Measurements from ENCODE around the gene EDAR. TPM values are rescaled to one million over a fixed set of nuclear protein-coding genes. Genes with fewer than 3 reads are reported as not detected.

Gene EDAR
- polyA plus RNA-seq, 1 donor (not counting 4 experiments of a cell fraction or from before 2014, with no cell fraction given), result 0.21 TPM

GRCh38 chr2:108942231-108942825 is 46.7 kb downstream of the EDAR start:
- Histone ChIP-seq H3K9me1 (ENCODE audit: control insufficient read depth, extremely low read depth, insufficient read depth, low read length) (no peaks in the 10 kb centered on the region), H3K27me3 (ENCODE audit: control insufficient read depth, extremely low read depth, insufficient read depth, low read length) (peaks cover 17% of the 10 kb centered on the region), H3K4me1 (ENCODE audit: control insufficient read depth, extremely low read depth, insufficient read depth, low read length) (peaks cover 5% of the 10 kb centered on the region), H3K9me3 (ENCODE audit: control insufficient read depth, low read depth, low read length) (peaks cover 3% of the 10 kb centered on the region), H3K9ac (ENCODE audit: control insufficient read depth, extremely low read depth, insufficient read depth, low read length) (no peak overlapping the region), H3K36me3 (ENCODE audit: control insufficient read depth in 2 of 2, extremely low read depth in 1 of 2, insufficient read depth in 2 of 2, low read length in 2 of 2) (no peaks in the 10 kb centered on the region), H4K20me1 (ENCODE audit: control insufficient read depth, extremely low read depth, insufficient read depth, low read length) (no peaks in the 10 kb centered on the region), H3K27ac (ENCODE audit: control insufficient read depth, insufficient read depth, low read length) (no peak overlapping the region), H3K79me2 (ENCODE audit: control insufficient read depth, insufficient read depth, low read length) (no peaks in the 10 kb centered on the region), H2AFZ (ENCODE audit: control insufficient read depth, low read length) (no peak overlapping the region), H3K4me3 (ENCODE audit: control insufficient read depth in 2 of 3, extremely low read depth in 1 of 3, insufficient read depth in 2 of 3, low read depth in 1 of 3, low read length in 3 of 3) (no peak overlapping the region), H3K4me2 (ENCODE audit: control insufficient read depth, extremely low read depth, insufficient read depth, low read depth, low read length) (no peak overlapping the region)
- dilution Hi-C loops (cut with MboI; ENCODE audit: extremely low pct_ligation_motif_present, low sequenced_read_pairs), result no loop called here
- DNase-seq (ENCODE audit: low read depth, low spot score) (no peak), FAIRE-seq (no peak)
- TF ChIP-seq, protein P1, sequence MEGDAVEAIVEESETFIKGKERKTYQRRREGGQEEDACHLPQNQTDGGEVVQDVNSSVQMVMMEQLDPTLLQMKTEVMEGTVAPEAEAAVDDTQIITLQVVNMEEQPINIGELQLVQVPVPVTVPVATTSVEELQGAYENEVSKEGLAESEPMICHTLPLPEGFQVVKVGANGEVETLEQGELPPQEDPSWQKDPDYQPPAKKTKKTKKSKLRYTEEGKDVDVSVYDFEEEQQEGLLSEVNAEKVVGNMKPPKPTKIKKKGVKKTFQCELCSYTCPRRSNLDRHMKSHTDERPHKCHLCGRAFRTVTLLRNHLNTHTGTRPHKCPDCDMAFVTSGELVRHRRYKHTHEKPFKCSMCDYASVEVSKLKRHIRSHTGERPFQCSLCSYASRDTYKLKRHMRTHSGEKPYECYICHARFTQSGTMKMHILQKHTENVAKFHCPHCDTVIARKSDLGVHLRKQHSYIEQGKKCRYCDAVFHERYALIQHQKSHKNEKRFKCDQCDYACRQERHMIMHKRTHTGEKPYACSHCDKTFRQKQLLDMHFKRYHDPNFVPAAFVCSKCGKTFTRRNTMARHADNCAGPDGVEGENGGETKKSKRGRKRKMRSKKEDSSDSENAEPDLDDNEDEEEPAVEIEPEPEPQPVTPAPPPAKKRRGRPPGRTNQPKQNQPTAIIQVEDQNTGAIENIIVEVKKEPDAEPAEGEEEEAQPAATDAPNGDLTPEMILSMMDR (optimal IDR thresholded peaks at IDR 0.05 in 1 of 3, IDR thresholded peaks at IDR 0.05 in 1 of 3, conservative IDR thresholded peaks at IDR 0.05 in 1 of 3; ENCODE audit: extremely low read depth in 1 of 3, insufficient read depth in 2 of 3, low read length in 3 of 3), result no peak
- TF ChIP-seq EZH2 (IDR thresholded peaks at IDR 0.05; ENCODE audit: low read length), result no peak

DNA sequence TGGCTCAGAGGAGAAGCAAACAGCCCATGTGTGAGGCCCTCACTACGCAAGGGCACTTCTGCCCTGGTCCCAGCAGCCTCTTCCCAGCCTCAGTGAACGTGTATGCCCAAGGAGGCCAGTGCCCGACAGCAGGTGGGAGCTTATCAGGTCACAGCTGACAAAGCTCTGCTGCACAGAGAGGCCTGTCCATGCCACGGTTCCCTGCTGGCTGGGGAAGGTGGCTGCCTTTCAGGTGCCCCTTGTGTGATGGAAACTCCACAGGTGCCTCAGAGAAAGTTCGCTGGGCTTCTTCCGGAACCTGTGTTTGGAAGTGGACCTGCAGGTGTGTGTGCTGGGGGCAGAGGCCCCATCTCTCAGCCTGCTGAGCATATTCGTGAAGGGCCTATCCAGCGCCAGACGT is 47.3 kb downstream of the EDAR start:
- H4K20me1 ChIP-seq (ENCODE audit: control insufficient read depth, extremely low read depth, insufficient read depth, low read length), result no peaks in the 10 kb centered on the region
- H3K27ac ChIP-seq (ENCODE audit: control insufficient read depth, insufficient read depth, low read length), result no peak overlapping the region
- TF ChIP-seq, protein P1 (optimal IDR thresholded peaks at IDR 0.05 in 1 of 3, IDR thresholded peaks at IDR 0.05 in 1 of 3, conservative IDR thresholded peaks at IDR 0.05 in 1 of 3; ENCODE audit: extremely low read depth in 1 of 3, insufficient read depth in 2 of 3, low read length in 3 of 3), result no peak
- TF ChIP-seq EZH2 (IDR thresholded peaks at IDR 0.05; ENCODE audit: low read length), result no peak
- peaks cover 5% of the 10 kb centered on the region for H3K4me1 ChIP-seq (ENCODE audit: control insufficient read depth, extremely low read depth, insufficient read depth, low read length)
- no peaks in the 10 kb centered on the region for H3K9me1 ChIP-seq (ENCODE audit: control insufficient read depth, extremely low read depth, insufficient read depth, low read length)
- no peak overlapping the region for H3K9ac ChIP-seq (ENCODE audit: control insufficient read depth, extremely low read depth, insufficient read depth, low read length)
- FAIRE-seq (no peak), DNase-seq (ENCODE audit: low read depth, low spot score) (no peak)
- no peak overlapping the region for H2AFZ ChIP-seq (ENCODE audit: control insufficient read depth, low read length)
- no peak overlapping the region for H3K4me3 ChIP-seq (ENCODE audit: control insufficient read depth in 2 of 3, extremely low read depth in 1 of 3, insufficient read depth in 2 of 3, low read depth in 1 of 3, low read length in 3 of 3)
- dilution Hi-C loops (cut with MboI; ENCODE audit: extremely low pct_ligation_motif_present, low sequenced_read_pairs), result no loop called here
- H3K27me3 ChIP-seq (ENCODE audit: control insufficient read depth, extremely low read depth, insufficient read depth, low read length), result peaks cover 17% of the 10 kb centered on the region
- H3K4me2 ChIP-seq (ENCODE audit: control insufficient read depth, extremely low read depth, insufficient read depth, low read depth, low read length), result no peak overlapping the region
- H3K9me3 ChIP-seq (ENCODE audit: control insufficient read depth, low read depth, low read length), result no peaks in the 10 kb centered on the region
- no peaks in the 10 kb centered on the region for H3K79me2 ChIP-seq (ENCODE audit: control insufficient read depth, insufficient read depth, low read length)
- no peaks in the 10 kb centered on the region for H3K36me3 ChIP-seq (ENCODE audit: control insufficient read depth in 2 of 2, extremely low read depth in 1 of 2, insufficient read depth in 2 of 2, low read length in 2 of 2)
